T-helper 2 cell treated with Interferon-gamma antibody and Interleukin-4, amounts not matched to agents 100 ng/mL and 5 ng/mL, for 36 hours (primary cell): Measurements from ENCODE around the gene CRYBG2. TPM values are rescaled to one million over a fixed set of nuclear protein-coding genes. Genes with fewer than 3 reads are reported as not detected.

Experiments
- intact Hi-C: fragments of 100-400 bp; cut with micrococcal nuclease; formaldehyde crosslinking; loops from one replicate; pipeline ENCODE4 v1.15.1; 2023
- total RNA-seq: library from RNA; stranded (reverse); gene quantifications from 2 replicates; pipeline ENCODE4 v1.2.3, GENCODE V29; 2022

CRYBG2 gene
- total RNA-seq, 1 donor from 2014 or later: 1.2 TPM

GRCh38 chr1:26323382-26323781 is 30.5 kb downstream of the CRYBG2 start:
- intact Hi-C loops: loop anchor here (5.0 kb wide), 2 partner anchors 69 to 156 kb away; partner anchors contain the start of genes C1orf232 and ZNF593

- intact Hi-C loops: loop anchor here (5.0 kb wide), 2 partner anchors 70 to 155 kb away; partner anchors contain the start of genes C1orf232 and ZNF593
Measured at GRCh38 chr1:26322042-26322331, 31.9 kb downstream of the CRYBG2 start.

- intact Hi-C loops: loop anchor here (1.0 to 5.0 kb wide), 5 partner anchors 34 to 154 kb away; partner anchors contain the start of genes C1orf232 and ZNF593
Measured at GRCh38 chr1:26321315-26322041, 32.5 kb downstream of the CRYBG2 start.

- intact Hi-C loops: loop anchor here (1.0 to 5.0 kb wide), 5 partner anchors 34 to 154 kb away; partner anchors contain the start of genes C1orf232 and ZNF593
Measured at GRCh38 chr1:26320896-26321295, 33.0 kb downstream of the CRYBG2 start.

GRCh38 chr1:26318338-26319064 is 35.4 kb downstream of the CRYBG2 start:
- intact Hi-C loops: loop anchor here (1.0 to 5.0 kb wide), 2 partner anchors 57 to 206 kb away; partner anchors contain the start of gene PDIK1L

- intact Hi-C loops: loop anchor here (1.0 to 5.0 kb wide), 2 partner anchors 10 to 205 kb away; partner anchors contain the start of gene PDIK1L
Measured at GRCh38 chr1:26317612-26318337, 36.2 kb downstream of the CRYBG2 start, which contains the start of gene CD52. Gene CD52 (plus strand): TSS chr1:26317958. CDS start chr1:26318018, 60 bp downstream.

- intact Hi-C loops: loop anchor here (1.0 to 5.0 kb wide), 2 partner anchors 10 to 205 kb away; partner anchors contain the start of gene PDIK1L
Measured at GRCh38 chr1:26317146-26317545, 36.8 kb downstream of the CRYBG2 start.

- intact Hi-C loops: loop anchor here (5.0 kb wide), 1 partner anchor 204 kb away; the partner anchor contains the start of gene PDIK1L
Measured at GRCh38 chr1:26315874-26316850, 37.8 kb downstream of the CRYBG2 start.

GRCh38 chr1:26314501-26314900 is 39.4 kb downstream of the CRYBG2 start:
- intact Hi-C loops: no loop called here

GRCh38 chr1:26307966-26308899 is 45.7 kb downstream of the CRYBG2 start:
- intact Hi-C loops: loop anchor here (1.0 to 10.0 kb wide), 6 partner anchors 9 to 401 kb away; partner anchors contain the start of genes CD52, CEP85, HMGN2 and STMN1

GRCh38 chr1:26307363-26307781 is 46.6 kb downstream of the CRYBG2 start:
- intact Hi-C loops: loop anchor here (1.0 to 10.0 kb wide), 6 partner anchors 10 to 400 kb away; partner anchors contain the start of genes CD52, CEP85, HMGN2 and STMN1

- intact Hi-C loops: loop anchor here (1.0 to 10.0 kb wide), 8 partner anchors 11 to 399 kb away; partner anchors contain the start of genes CD52, CEP85, DHDDS and HMGN2
Measured at GRCh38 chr1:26306290-26307229, 47.4 kb downstream of the CRYBG2 start, which contains the start of gene UBXN11. Gene UBXN11 (minus strand): TSS chr1:26306636. CDS start chr1:26302883, 3,753 bp downstream.

GRCh38 chr1:26305667-26306289 is 48.2 kb downstream of the CRYBG2 start:
- intact Hi-C loops: loop anchor here (1.0 to 10.0 kb wide), 5 partner anchors 21 to 398 kb away; partner anchors contain the start of genes DHDDS, HMGN2 and STMN1

- intact Hi-C loops: loop anchor here (10.0 kb wide), 1 partner anchor 328 kb away; no protein-coding TSS in a partner anchor
Measured at GRCh38 chr1:26302733-26303405, 51.1 kb downstream of the CRYBG2 start.

- intact Hi-C loops: loop anchor here (10.0 kb wide), 1 partner anchor 326 kb away; no protein-coding TSS in a partner anchor
Measured at GRCh38 chr1:26300578-26301275, 53.2 kb downstream of the CRYBG2 start.
